Right lobe of liver (tissue), 4 donors: ENCODE results near the gene DIP2C.

ENCODE experiments used
- POLR2A ChIP-seq: fragments of 450-650 bp; IDR thresholded peaks from one replicate; pipeline ENCODE4 v1.6.1; 2017; ENCODE audit warnings: antibody characterized with exemption, mild to moderate bottlenecking
- TF ChIP-seq, protein P1 (sequence below), 4 donors: fragments of 200-600 bp in 3 of 4; fragments of 450-650 bp in 1 of 4; IDR thresholded peaks; one replicate each; pipeline versions ENCODE4 v1.5.1 to v1.8.0; 2016 to 2022; ENCODE audit warnings: antibody characterized with exemption in 4 of 4, mild to moderate bottlenecking in 2 of 4
- donor health status: DM: no; HTN: no; CAD: no.
- donor health status: DM: no; HTN: no; CAD: no.
- donor health status: DM: no; HTN: yes; CAD: no.

DNA sequence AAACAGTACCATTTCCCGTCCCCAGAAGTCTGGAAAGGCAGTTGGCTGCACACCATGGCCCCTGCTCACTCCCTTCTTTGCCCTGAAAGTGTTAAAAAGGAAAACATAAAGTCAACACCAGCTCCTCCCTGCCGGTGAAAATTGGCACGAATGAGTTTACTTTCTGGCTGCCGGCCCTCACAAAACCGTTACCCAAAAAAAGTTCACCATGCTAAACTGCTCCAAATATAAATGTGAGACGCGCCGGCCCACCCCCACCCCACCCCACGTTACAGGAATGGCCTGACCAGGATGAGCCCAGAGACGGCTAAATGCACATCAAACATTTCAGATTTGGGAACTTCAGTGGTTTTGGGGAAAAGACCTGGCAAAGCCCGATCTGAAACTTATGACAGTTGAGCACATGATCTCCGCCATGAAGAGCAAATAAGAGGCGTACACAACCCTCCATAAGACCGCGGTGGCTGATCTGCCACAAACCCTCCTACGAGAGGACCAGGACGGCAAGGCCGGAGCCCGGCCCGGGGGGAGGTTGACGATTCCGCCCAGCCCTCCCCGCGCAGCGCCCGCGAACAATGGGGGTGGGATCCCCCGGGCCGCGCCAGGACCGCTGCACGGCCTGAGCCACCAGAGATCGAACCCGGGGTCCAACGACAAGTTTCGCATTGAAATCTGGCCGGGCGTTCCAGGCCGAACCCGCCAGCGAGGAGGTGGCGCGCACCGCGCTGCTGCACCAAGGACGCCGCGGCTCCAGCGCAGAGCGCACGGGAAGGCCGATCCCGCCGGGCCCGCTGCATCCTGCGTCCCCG is 952 bp downstream of the DIP2C start:
- peak; percentile 21 for TF ChIP-seq POLR2A
- TF ChIP-seq, protein P1, sequence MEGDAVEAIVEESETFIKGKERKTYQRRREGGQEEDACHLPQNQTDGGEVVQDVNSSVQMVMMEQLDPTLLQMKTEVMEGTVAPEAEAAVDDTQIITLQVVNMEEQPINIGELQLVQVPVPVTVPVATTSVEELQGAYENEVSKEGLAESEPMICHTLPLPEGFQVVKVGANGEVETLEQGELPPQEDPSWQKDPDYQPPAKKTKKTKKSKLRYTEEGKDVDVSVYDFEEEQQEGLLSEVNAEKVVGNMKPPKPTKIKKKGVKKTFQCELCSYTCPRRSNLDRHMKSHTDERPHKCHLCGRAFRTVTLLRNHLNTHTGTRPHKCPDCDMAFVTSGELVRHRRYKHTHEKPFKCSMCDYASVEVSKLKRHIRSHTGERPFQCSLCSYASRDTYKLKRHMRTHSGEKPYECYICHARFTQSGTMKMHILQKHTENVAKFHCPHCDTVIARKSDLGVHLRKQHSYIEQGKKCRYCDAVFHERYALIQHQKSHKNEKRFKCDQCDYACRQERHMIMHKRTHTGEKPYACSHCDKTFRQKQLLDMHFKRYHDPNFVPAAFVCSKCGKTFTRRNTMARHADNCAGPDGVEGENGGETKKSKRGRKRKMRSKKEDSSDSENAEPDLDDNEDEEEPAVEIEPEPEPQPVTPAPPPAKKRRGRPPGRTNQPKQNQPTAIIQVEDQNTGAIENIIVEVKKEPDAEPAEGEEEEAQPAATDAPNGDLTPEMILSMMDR (IDR thresholded peaks at IDR 0.05): no peak
